ENCODE results near the gene ADCY1.

DNA sequence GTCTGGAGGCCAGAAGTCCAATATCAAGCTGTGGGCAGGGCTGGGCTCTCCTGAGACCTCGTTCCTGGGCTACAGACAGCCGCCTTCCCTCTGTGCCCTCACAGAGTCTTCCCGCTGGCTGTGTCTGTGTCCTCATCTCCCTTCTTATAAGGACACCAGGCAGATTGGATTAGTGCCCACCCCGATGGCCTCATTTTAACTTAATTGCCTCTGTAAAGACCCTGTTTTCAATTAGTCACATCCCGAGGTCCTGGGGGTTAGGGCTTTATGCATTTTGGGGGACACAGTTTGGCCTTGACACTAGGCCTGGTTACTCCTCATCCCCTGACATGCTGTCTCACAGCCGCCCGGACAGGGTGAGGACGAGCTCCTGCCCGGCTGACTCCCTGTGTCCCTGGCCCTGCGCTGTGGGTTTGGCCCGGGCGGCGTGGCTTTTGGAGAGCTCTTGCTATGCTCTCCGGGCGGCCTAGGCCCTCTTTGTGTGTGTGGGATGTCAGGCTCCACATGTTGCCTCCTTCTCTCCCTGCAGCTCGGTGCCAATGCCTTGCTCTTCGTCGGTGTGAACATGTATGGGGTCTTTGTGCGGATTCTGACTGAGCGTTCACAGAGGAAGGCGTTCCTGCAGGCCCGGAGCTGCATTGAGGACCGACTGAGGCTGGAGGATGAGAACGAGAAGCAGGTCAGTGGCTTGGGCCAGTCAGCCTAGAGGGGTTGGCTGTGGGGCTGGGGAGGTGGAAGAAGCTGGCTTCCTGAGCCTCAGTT lies 18.2 kb downstream of the ADCY1 start:
- TF ChIP-seq EZH2 (optimal IDR thresholded peaks at IDR 0.05; ENCODE audit: low read depth, low read length) (no peak), EZH2phosphoT487 (IDR thresholded peaks at IDR 0.05; ENCODE audit: low read length) (no peak)
- TF ChIP-seq, protein P1, sequence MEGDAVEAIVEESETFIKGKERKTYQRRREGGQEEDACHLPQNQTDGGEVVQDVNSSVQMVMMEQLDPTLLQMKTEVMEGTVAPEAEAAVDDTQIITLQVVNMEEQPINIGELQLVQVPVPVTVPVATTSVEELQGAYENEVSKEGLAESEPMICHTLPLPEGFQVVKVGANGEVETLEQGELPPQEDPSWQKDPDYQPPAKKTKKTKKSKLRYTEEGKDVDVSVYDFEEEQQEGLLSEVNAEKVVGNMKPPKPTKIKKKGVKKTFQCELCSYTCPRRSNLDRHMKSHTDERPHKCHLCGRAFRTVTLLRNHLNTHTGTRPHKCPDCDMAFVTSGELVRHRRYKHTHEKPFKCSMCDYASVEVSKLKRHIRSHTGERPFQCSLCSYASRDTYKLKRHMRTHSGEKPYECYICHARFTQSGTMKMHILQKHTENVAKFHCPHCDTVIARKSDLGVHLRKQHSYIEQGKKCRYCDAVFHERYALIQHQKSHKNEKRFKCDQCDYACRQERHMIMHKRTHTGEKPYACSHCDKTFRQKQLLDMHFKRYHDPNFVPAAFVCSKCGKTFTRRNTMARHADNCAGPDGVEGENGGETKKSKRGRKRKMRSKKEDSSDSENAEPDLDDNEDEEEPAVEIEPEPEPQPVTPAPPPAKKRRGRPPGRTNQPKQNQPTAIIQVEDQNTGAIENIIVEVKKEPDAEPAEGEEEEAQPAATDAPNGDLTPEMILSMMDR (IDR thresholded peaks at IDR 0.05; ENCODE audit: low read length), result no peak
